ENCODE measurements around the gene DBH. TPM values are rescaled to one million over a fixed set of nuclear protein-coding genes. Genes with fewer than 3 reads are reported as not detected.
"Not testable (repeated sequence)": the region's sequence is repeated elsewhere in the genome, so short reads cannot be mapped to it uniquely, and the experiment has no call there.

Gene DBH
- total RNA-seq, 1 donor from 2014 or later = not detected

- no peak for TF ChIP-seq CTCF (IDR thresholded peaks at IDR 0.05)
- ATAC-seq = no peak
- Histone ChIP-seq H3K9me3 (no peaks in the 10 kb centered on the region), H3K4me1 (no peaks in the 10 kb centered on the region), H3K27ac (no peak overlapping the region), H3K36me3 (no peaks in the 10 kb centered on the region), H3K4me3 (no peak overlapping the region), H3K27me3 (peaks cover 26% of the 10 kb centered on the region)
- intact Hi-C loops (cut with DNase I) = no loop called here
- no peak for DNase-seq
Measured at GRCh38 chr9:133616643-133617405, 19.3 kb upstream of the DBH start.

GRCh38 chr9:133618726-133619125 lies 17.4 kb upstream of the DBH start:
- H3K36me3 ChIP-seq = no peaks in the 10 kb centered on the region
- no peaks in the 10 kb centered on the region for H3K9me3 ChIP-seq
- no peak for ATAC-seq
- peaks cover 29% of the 10 kb centered on the region for H3K27me3 ChIP-seq
- no peak overlapping the region for H3K4me3 ChIP-seq
- intact Hi-C loops (cut with DNase I) = no loop called here
- no peak for TF ChIP-seq CTCF (IDR thresholded peaks at IDR 0.05)
- H3K27ac ChIP-seq = no peak overlapping the region
- H3K4me1 ChIP-seq = no peaks in the 10 kb centered on the region
- DNase-seq = no peak

- H3K9me3 ChIP-seq = no peaks in the 10 kb centered on the region
- intact Hi-C loops (cut with DNase I) = no loop called here
- no peaks in the 10 kb centered on the region for H3K36me3 ChIP-seq
- no peak for TF ChIP-seq CTCF (IDR thresholded peaks at IDR 0.05)
- no peak overlapping the region for H3K27ac ChIP-seq
- no peaks in the 10 kb centered on the region for H3K4me1 ChIP-seq
- DNase-seq (no peak), ATAC-seq (peak; percentile 65)
- peaks cover 24% of the 10 kb centered on the region for H3K27me3 ChIP-seq
- H3K4me3 ChIP-seq = no peak overlapping the region
Measured at GRCh38 chr9:133619791-133620190, 16.4 kb upstream of the DBH start.

- intact Hi-C loops (cut with DNase I) = no loop called here
- H3K9me3 ChIP-seq = no peaks in the 10 kb centered on the region
- DNase-seq (no peak), ATAC-seq (no peak)
- H3K36me3 ChIP-seq = no peaks in the 10 kb centered on the region
- no peaks in the 10 kb centered on the region for H3K4me1 ChIP-seq
- no peak overlapping the region for H3K4me3 ChIP-seq
- TF ChIP-seq CTCF (IDR thresholded peaks at IDR 0.05) = no peak
- H3K27ac ChIP-seq = no peak overlapping the region
- peaks cover 19% of the 10 kb centered on the region for H3K27me3 ChIP-seq
Measured at GRCh38 chr9:133621725-133622267, 14.4 kb upstream of the DBH start.

GRCh38 chr9:133622555-133622954 lies 13.6 kb upstream of the DBH start:
- ATAC-seq (no peak), DNase-seq (no peak)
- intact Hi-C loops (cut with DNase I) = no loop called here
- H3K4me1 ChIP-seq = no peaks in the 10 kb centered on the region
- peaks cover 19% of the 10 kb centered on the region for H3K27me3 ChIP-seq
- no peak overlapping the region for H3K27ac ChIP-seq
- no peaks in the 10 kb centered on the region for H3K9me3 ChIP-seq
- no peak for TF ChIP-seq CTCF (IDR thresholded peaks at IDR 0.05)
- no peak overlapping the region for H3K4me3 ChIP-seq
- no peaks in the 10 kb centered on the region for H3K36me3 ChIP-seq

GRCh38 chr9:133626008-133626407 lies 10.2 kb upstream of the DBH start:
- H3K9me3 ChIP-seq; H3K4me1 ChIP-seq; H3K4me3 ChIP-seq; intact Hi-C loops (cut with DNase I); H3K36me3 ChIP-seq; H3K27ac ChIP-seq; DNase-seq; ATAC-seq: not testable (repeated sequence)
- peaks cover 14% of the 10 kb centered on the region for H3K27me3 ChIP-seq
